HG03097 (cell line): ENCODE results near the gene WDR7.

ENCODE experiments used
- ATAC-seq: cut with Tn5 transposase; IDR thresholded peaks from one replicate; pipeline ENCODE4 v1.9.1; 2021; ENCODE audit not compliant: unreplicated experiment, low FRiP score

The WDR7 gene

DNA sequence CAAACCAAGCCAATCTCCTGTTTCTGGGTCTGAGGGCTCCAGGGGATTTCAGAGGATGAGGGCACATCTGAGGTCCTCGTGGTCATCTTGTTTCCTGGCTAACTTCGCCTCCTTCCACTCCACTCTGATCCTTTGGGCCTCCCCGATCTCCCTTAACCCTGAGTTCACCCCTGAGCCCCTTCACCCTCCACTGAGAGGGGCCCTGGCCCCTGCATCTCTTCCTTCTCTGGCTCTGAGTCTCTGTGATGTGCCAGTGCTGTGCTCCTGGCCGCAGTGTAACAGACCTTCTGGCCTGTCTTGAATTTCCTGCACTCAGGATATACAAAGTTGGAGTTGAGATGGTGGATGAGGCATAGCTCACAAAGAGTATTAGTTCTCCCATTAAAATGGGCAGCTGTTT is 411.0 kb downstream of the WDR7 start:
- ATAC-seq: no peak

DNA sequence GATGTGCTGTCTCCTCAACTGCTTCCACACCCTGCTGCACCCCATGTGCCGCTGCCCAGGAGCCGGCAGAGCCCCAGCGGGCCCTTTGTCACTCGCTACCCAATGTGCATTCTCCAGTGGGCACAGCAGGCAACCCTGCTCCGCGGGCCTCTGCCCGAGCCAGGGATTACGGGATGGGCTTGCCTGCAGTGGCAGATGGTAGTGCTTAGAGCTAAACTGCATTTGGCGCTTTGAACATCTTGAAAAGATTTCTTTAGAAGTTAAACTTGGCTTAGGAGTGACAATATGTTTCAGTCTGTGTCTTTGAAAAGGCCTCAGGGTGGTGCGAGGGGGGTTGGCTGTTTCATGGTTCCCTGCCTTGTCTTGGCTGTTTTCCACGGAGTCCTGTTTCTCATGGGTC is 411.7 kb downstream of the WDR7 start:
- no peak for ATAC-seq

GRCh38 chr18:57063601-57064103 is 412.5 kb downstream of the WDR7 start:
- ATAC-seq: no peak

- ATAC-seq: no peak
These were observed 422.5 kb downstream of the WDR7 start for GRCh38 chr18:57073501-57074187.

GRCh38 chr18:57075716-57076400 is 424.7 kb downstream of the WDR7 start:
- no peak for ATAC-seq

GRCh38 chr18:57077005-57077765 is 426.0 kb downstream of the WDR7 start:
- no peak for ATAC-seq

GRCh38 chr18:57077786-57078552 is 426.8 kb downstream of the WDR7 start:
- ATAC-seq: peak; percentile 97

DNA sequence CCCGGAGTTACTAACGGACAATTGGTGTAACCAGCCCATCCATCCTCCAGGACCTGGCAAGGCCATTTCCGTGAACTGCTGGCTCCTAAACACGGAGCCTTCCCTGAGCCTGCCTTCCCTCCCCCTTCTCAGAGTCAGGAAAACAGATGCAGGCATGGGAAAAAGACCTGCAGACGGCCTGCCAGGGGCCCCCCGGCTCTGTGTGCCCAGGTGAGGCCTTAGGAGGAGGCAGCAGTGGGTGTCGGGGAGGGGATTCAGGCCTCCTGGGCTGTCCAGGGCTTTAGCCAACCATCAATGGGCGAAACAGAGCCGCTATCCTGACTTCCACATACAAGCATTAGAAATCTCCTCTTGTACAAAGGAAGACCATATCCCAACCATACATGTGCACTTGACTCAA is 427.5 kb downstream of the WDR7 start:
- ATAC-seq: no peak

GRCh38 chr18:57080479-57080878 is 429.3 kb downstream of the WDR7 start:
- no peak for ATAC-seq

DNA sequence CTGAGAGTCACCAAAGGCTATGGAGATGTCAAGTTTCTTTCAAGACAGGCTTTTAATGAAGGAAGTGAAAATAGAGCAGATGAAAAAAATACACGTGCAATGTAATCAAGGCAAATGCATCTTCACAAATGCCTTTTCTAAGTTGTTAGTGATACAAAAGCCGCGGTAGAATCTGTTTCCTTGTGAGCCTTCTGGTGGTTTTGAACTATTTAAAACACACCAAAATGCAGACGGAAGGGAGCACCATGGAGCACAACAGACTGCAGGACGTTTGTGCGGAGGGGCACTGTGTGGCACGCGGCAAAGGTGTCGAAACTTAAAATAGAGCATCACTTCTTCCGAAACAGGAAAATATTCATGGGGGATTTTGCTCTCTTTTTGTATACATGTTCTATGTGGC is 430.7 kb downstream of the WDR7 start:
- no peak for ATAC-seq

DNA sequence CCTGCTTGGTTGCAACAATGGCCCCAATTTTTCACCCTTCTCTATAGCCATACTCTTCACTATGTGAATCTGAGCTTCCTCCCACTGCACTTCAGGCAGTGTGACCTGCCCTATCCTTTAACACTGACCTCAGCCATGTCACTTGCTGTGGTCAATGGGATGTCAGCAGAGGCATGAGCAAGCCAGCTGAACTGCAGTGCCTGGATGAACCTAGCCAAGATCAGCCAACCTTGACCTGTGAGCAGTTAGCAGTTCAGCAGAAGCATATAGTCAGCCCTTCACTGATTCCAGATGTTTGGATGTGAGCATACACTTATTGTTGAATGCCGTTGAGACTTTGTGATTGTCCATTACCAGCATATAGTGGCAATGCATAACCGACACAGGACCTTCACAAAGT is 432.3 kb downstream of the WDR7 start:
- no peak for ATAC-seq

GRCh38 chr18:57084331-57085271 is 433.4 kb downstream of the WDR7 start:
- peak; percentile 80 for ATAC-seq

DNA sequence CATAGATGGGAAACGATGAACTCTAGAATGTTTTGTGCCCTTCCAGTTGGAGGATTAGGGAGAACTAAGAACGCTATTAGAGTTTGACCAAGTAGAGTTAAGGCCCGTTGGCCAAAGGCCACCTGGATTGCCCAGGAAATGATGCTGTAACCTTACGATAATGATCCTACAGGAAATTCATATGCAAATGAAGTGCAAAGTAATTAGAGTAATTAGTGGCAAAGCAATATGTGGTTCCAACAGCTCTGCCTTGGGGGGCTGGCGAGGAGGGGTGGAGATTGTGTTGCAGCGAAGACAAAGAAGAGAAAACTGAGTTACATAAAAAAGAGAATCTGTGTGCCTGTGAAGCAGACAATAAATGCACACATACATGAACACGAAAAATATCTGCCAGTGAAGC is 434.2 kb downstream of the WDR7 start:
- no peak for ATAC-seq

DNA sequence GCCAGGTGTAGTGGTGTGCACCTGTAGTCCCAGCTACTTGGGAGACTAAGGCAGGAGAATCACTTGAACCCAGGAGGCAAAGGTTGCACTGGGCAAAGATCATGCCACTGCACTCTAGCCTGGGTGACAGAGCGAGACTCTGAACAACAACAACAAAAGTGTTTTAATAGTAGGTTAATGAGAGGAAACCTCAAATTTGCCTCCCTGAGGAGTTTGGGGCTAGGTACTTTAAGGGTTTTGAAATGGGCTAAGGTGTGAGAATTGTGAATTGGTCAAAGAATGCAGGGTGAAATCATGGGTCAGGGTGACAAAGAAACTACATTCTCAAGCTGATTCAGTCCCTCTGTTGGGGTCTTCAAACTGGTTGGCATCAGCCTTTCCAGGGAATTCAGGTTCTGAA is 435.0 kb downstream of the WDR7 start:
- no peak for ATAC-seq
